Choroid plexus epithelial cell (primary cell): ENCODE results near the gene BMP8B.
"Not testable (repeated sequence)": the region's sequence is repeated elsewhere in the genome, so short reads cannot be mapped to it uniquely, and the experiment has no call there.

Source experiments
- DNase-seq: peaks from one replicate; pipeline ENCODE4 v3.0.0-alpha.2; 2010; ENCODE audit warnings: low read depth
- H3K4me3 ChIP-seq: 2 replicates; pipeline ENCODE4 v1.5.1; 2011; ENCODE audit warnings: low read depth, mild to moderate bottlenecking, control low read depth, low read length, moderate library complexity
- CTCF ChIP-seq: conservative IDR thresholded peaks from 2 replicates; pipeline ENCODE4 v1.5.1; 2011; ENCODE audit warnings: low read depth, mild to moderate bottlenecking, control low read depth, inconsistent platforms, low read length, moderate library complexity

BMP8B gene

GRCh38 chr1:39782103-39782502 is 6.6 kb downstream of the BMP8B start:
- TF ChIP-seq CTCF: no peak
- no peak for DNase-seq
- H3K4me3 ChIP-seq: no peak overlapping the region

GRCh38 chr1:39781349-39781715 is 7.3 kb downstream of the BMP8B start:
- TF ChIP-seq CTCF: no peak
- DNase-seq: no peak
- H3K4me3 ChIP-seq: no peak overlapping the region

- TF ChIP-seq CTCF: no peak
- no peak overlapping the region for H3K4me3 ChIP-seq
- DNase-seq: no peak
These were observed 8.8 kb downstream of the BMP8B start for GRCh38 chr1:39779821-39780220.

- DNase-seq: no peak
- no peak for TF ChIP-seq CTCF
- no peak overlapping the region for H3K4me3 ChIP-seq
These were observed 9.5 kb downstream of the BMP8B start for GRCh38 chr1:39779137-39779536.

GRCh38 chr1:39778463-39779099 is 10.1 kb downstream of the BMP8B start:
- H3K4me3 ChIP-seq, DNase-seq: not testable (repeated sequence)

- not testable (repeated sequence) for DNase-seq, H3K4me3 ChIP-seq
These were observed 10.8 kb downstream of the BMP8B start for GRCh38 chr1:39777896-39778295.

- DNase-seq: no peak
- no peak for TF ChIP-seq CTCF
- H3K4me3 ChIP-seq: no peak overlapping the region
These were observed 11.4 kb downstream of the BMP8B start for GRCh38 chr1:39777306-39777705.

GRCh38 chr1:39776886-39777285 is 11.8 kb downstream of the BMP8B start:
- TF ChIP-seq CTCF: no peak
- no peak overlapping the region for H3K4me3 ChIP-seq
- DNase-seq: no peak
